Dermis blood vessel endothelial cell (primary cell): ENCODE measurements around the gene TMEM203. TPM values are rescaled to one million over a fixed set of nuclear protein-coding genes. Genes with fewer than 3 reads are reported as not detected.
"Not testable (repeated sequence)": the region's sequence is repeated elsewhere in the genome, so short reads cannot be mapped to it uniquely, and the experiment has no call there.

ENCODE experiments used
- DNase-seq: peaks from one replicate; pipeline ENCODE4 v3.0.0; 2010
- total RNA-seq: library from RNA; depleted of rRNA; stranded (reverse); fragments of >200 nt; gene quantifications from 2 replicates; pipeline ENCODE4 v1.2.3, GENCODE V29; 2014

The TMEM203 gene
- 31.1 TPM in 2 replicates for total RNA-seq

- peak; percentile 91 for DNase-seq
These were observed at the start of gene TMEM203, which contains the start of gene NDOR1 for GRCh38 chr9:137205126-137206069. Gene TMEM203, minus strand, starts transcription at chr9:137205648. Its CDS starts 234 bp downstream, at chr9:137205414. Gene NDOR1, plus strand, starts transcription at chr9:137205700. Its CDS starts 78 bp downstream, at chr9:137205778.

- peak; percentile 86 for DNase-seq
These were observed 49.4 kb upstream of the TMEM203 start, which contains the start of gene NELFB for GRCh38 chr9:137254624-137255447. Gene NELFB, plus strand, starts transcription at chr9:137255327.

GRCh38 chr9:137253717-137254623 lies 48.5 kb upstream of the TMEM203 start:
- DNase-seq: no peak

- DNase-seq: no peak
These were observed 47.4 kb upstream of the TMEM203 start for GRCh38 chr9:137252555-137253506.

GRCh38 chr9:137251490-137252268 lies 46.2 kb upstream of the TMEM203 start:
- DNase-seq: no peak

- no peak for DNase-seq
These were observed 45.7 kb upstream of the TMEM203 start, which contains the start of gene STPG3 for GRCh38 chr9:137251194-137251461. Gene STPG3, plus strand, starts transcription at chr9:137251286. Its CDS starts 1 bp downstream, at chr9:137251287.

GRCh38 chr9:137250329-137251193 lies 45.1 kb upstream of the TMEM203 start:
- no peak for DNase-seq

GRCh38 chr9:137247916-137248175 lies 42.4 kb upstream of the TMEM203 start:
- no peak for DNase-seq

GRCh38 chr9:137247135-137247915 lies 41.9 kb upstream of the TMEM203 start:
- DNase-seq: no peak

GRCh38 chr9:137245450-137246421 lies 40.3 kb upstream of the TMEM203 start:
- DNase-seq: no peak

GRCh38 chr9:137244486-137245449 lies 39.3 kb upstream of the TMEM203 start:
- peak; percentile 52 for DNase-seq

GRCh38 chr9:137243626-137244485 lies 38.4 kb upstream of the TMEM203 start:
- DNase-seq: no peak

- not testable (repeated sequence) for DNase-seq
These were observed 37.8 kb upstream of the TMEM203 start for GRCh38 chr9:137243266-137243625.

GRCh38 chr9:137242269-137243203 lies 37.1 kb upstream of the TMEM203 start:
- DNase-seq: no peak
